Neutrophil (primary cell): ENCODE results near the gene DGKG.

ENCODE experiments used
- H3K27ac ChIP-seq: fragments of 200-600 bp; sonication (generic); 2 replicates; pipeline ENCODE4 v1.5.1; 2016; ENCODE audit warnings: mild to moderate bottlenecking, moderate library complexity
- H3K27me3 ChIP-seq: fragments of 200-600 bp; sonication (generic); 2 replicates; pipeline ENCODE4 v1.6.0; 2016; ENCODE audit warnings: mild to moderate bottlenecking
- H3K36me3 ChIP-seq: fragments of 200-600 bp; sonication (generic); 2 replicates; pipeline ENCODE4 v1.5.1; 2017
- H3K4me1 ChIP-seq, 2 experiments: fragments of 200-600 bp in 1 of 2; sonication (generic) in 1 of 2; 1 replicate in 1 of 2; 2 replicates in 1 of 2; pipeline versions ENCODE4 v1.5.1 to v1.6.1; 2013 to 2016; ENCODE audit warnings: low read depth in 1 of 2, low read length in 1 of 2, mild to moderate bottlenecking in 1 of 2, moderate library complexity in 1 of 2; ENCODE audit not compliant: control insufficient read depth in 1 of 2, insufficient read depth in 1 of 2
- H3K4me3 ChIP-seq, 2 experiments: fragments of 200-600 bp in 1 of 2; sonication (generic) in 1 of 2; 1 replicate in 1 of 2; 2 replicates in 1 of 2; pipeline ENCODE4 v1.5.1; 2013 to 2016; ENCODE audit warnings: low read depth in 1 of 2, low read length in 1 of 2, mild to moderate bottlenecking in 1 of 2, moderate library complexity in 1 of 2
- H3K9me3 ChIP-seq: fragments of 200-600 bp; sonication (generic); 2 replicates; pipeline ENCODE4 v1.5.1; 2016
- CTCF ChIP-seq: fragments of 200-600 bp; sonication (generic); IDR thresholded peaks from 2 replicates; pipeline ENCODE4 v1.5.1; 2016; ENCODE audit warnings: antibody characterized with exemption

Gene DGKG

GRCh38 chr3:186365202-186365974 lies 3.4 kb upstream of the DGKG start:
- H3K27me3 ChIP-seq: no peaks in the 10 kb centered on the region
- no peaks in the 10 kb centered on the region for H3K9me3 ChIP-seq
- H3K4me1 ChIP-seq: peaks cover 73 to 80% of the 10 kb centered on the region in 2 experiments
- H3K27ac ChIP-seq: peak overlapping the region; percentile 79
- no peak for TF ChIP-seq CTCF
- H3K36me3 ChIP-seq: no peaks in the 10 kb centered on the region
- H3K4me3 ChIP-seq: peak overlapping the region; percentile 2 to 6

DNA sequence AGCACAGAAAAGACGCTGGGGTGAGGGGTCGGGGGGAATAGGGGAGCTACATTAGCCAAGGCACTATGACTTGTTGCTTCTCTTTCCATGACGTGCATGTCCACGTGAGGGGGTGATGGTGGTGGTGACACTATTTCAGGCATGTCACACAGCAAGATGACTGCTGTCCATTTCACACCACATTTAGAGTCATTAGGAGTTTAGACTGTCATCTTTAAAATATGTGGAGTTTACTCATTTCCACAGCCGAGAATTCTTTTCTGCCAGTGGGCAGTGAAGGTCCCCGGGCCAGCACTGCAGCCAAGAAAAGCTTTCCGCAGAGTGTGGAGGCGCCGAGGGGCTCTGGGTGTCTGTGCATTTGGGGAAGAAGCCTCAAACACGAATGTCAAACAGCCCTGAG lies 954 bp upstream of the DGKG start:
- no peak for TF ChIP-seq CTCF
- Histone ChIP-seq H3K27me3 (no peaks in the 10 kb centered on the region), H3K4me3 (no peak overlapping the region), H3K36me3 (no peaks in the 10 kb centered on the region), H3K9me3 (no peaks in the 10 kb centered on the region), H3K4me1 (peaks cover 81 to 88% of the 10 kb centered on the region in 2 experiments), H3K27ac (peak overlapping the region; percentile 6)

DNA sequence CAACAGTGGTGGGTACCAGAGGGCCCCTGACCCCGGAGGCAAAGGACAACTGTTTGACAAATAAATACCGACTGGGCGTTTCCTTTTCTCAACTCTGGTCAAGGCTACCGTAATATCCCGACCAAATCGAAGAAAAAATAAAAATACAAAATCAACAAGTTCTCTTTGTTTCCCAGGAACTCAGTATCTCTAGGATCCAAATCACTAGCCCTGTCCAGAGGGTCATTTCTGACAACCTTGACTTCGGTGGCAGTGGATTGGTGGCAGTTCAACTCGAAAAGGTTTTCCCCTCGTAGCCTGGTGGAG lies 456 bp upstream of the DGKG start:
- no peaks in the 10 kb centered on the region for H3K36me3 ChIP-seq
- no peak for TF ChIP-seq CTCF
- peaks cover 76 to 87% of the 10 kb centered on the region in 2 experiments for H3K4me1 ChIP-seq
- no peaks in the 10 kb centered on the region for H3K9me3 ChIP-seq
- H3K27me3 ChIP-seq: no peaks in the 10 kb centered on the region
- H3K27ac ChIP-seq: peak overlapping the region; percentile 84
- H3K4me3 ChIP-seq: peak overlapping the region; percentile 82 to 92

DNA sequence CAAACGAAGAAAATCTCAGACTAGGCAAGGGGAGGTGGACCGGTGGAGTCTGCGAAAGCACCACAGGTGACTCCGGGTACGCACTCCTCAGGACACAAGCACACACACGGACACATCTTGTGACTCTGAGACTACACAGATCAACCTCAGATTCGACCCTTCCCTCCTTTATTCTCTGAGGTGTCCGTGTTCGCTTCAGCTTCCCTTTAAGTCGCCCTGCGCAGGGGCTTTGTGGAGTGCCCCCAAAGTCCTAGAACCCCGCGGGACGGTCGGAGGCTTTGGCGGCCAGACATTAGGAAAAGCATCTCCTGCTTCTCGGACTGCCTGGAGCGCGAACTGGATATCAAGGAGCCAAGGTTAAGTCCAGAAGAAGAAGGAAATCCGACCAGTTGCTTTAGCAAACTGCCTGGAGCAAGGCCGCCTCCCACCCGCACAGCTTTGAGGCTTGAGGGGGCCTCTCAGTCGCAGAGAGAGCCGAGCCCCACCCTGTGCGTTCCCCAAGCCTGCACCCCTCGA lies 730 bp downstream of the DGKG start:
- TF ChIP-seq CTCF: no peak
- H3K27me3 ChIP-seq: no peaks in the 10 kb centered on the region
- peak overlapping the region; percentile 84 for H3K27ac ChIP-seq
- no peaks in the 10 kb centered on the region for H3K9me3 ChIP-seq
- no peaks in the 10 kb centered on the region for H3K36me3 ChIP-seq
- H3K4me3 ChIP-seq: peak overlapping the region; percentile 82 to 92
- H3K4me1 ChIP-seq: peaks cover 71 to 75% of the 10 kb centered on the region in 2 experiments

GRCh38 chr3:186360779-186361178 lies 1.3 kb downstream of the DGKG start:
- Histone ChIP-seq H3K36me3 (no peaks in the 10 kb centered on the region), H3K4me3 (peak overlapping the region; percentile 82 to 92), H3K9me3 (no peaks in the 10 kb centered on the region), H3K27ac (peak overlapping the region; percentile 84), H3K27me3 (no peaks in the 10 kb centered on the region), H3K4me1 (peaks cover 65 to 70% of the 10 kb centered on the region in 2 experiments)
- TF ChIP-seq CTCF: no peak
